Epidermal melanocyte (primary cell): ENCODE results near the gene FGFR3.

Experiments used
- DNase-seq: peaks from one replicate; pipeline ENCODE4 v3.0.0; 2011; ENCODE audit warnings: low spot score; ENCODE audit not compliant: insufficient read length

Gene FGFR3

GRCh38 chr4:1792832-1793495 is at the start of gene FGFR3:
Gene FGFR3 (plus strand): TSS chr4:1793293. CDS start chr4:1793935, 642 bp downstream.
- DNase-seq, result peak; percentile 70

GRCh38 chr4:1743551-1743950 is 49.5 kb upstream of the FGFR3 start:
- no peak for DNase-seq

GRCh38 chr4:1743975-1744374 is 49.1 kb upstream of the FGFR3 start:
- no peak for DNase-seq

GRCh38 chr4:1744552-1744951 is 48.5 kb upstream of the FGFR3 start:
- DNase-seq, result no peak

- DNase-seq, result no peak
Measured at GRCh38 chr4:1745165-1745564, 47.9 kb upstream of the FGFR3 start.

- no peak for DNase-seq
Measured at GRCh38 chr4:1745697-1746096, 47.4 kb upstream of the FGFR3 start.

- DNase-seq, result peak; percentile 74
Measured at GRCh38 chr4:1746265-1746691, 46.8 kb upstream of the FGFR3 start.

GRCh38 chr4:1746919-1747602 is 46.0 kb upstream of the FGFR3 start:
- no peak for DNase-seq

GRCh38 chr4:1747603-1747967 is 45.5 kb upstream of the FGFR3 start:
- no peak for DNase-seq

GRCh38 chr4:1748465-1748995 is 44.6 kb upstream of the FGFR3 start:
- peak; percentile 77 for DNase-seq

- no peak for DNase-seq
Measured at GRCh38 chr4:1749370-1749769, 43.7 kb upstream of the FGFR3 start.

- DNase-seq, result no peak
Measured at GRCh38 chr4:1749826-1750225, 43.3 kb upstream of the FGFR3 start.

GRCh38 chr4:1750381-1751154 is 42.5 kb upstream of the FGFR3 start:
- no peak for DNase-seq

GRCh38 chr4:1751155-1751918 is 41.8 kb upstream of the FGFR3 start:
- no peak for DNase-seq

- no peak for DNase-seq
Measured at GRCh38 chr4:1751919-1752283, 41.2 kb upstream of the FGFR3 start.

GRCh38 chr4:1752284-1753041 is 40.6 kb upstream of the FGFR3 start:
- no peak for DNase-seq

- DNase-seq, result no peak
Measured at GRCh38 chr4:1753294-1753696, 39.8 kb upstream of the FGFR3 start.

GRCh38 chr4:1753697-1754311 is 39.3 kb upstream of the FGFR3 start:
- DNase-seq, result no peak

GRCh38 chr4:1754336-1754735 is 38.8 kb upstream of the FGFR3 start:
- no peak for DNase-seq

GRCh38 chr4:1755297-1755696 is 37.8 kb upstream of the FGFR3 start:
- no peak for DNase-seq
